Stomach (tissue), 9 donors: Measurements from ENCODE around the gene DLG2. TPM values are rescaled to one million over a fixed set of nuclear protein-coding genes. Genes with fewer than 3 reads are reported as not detected.
"Not testable (repeated sequence)": the region's sequence is repeated elsewhere in the genome, so short reads cannot be mapped to it uniquely, and the experiment has no call there.

ENCODE experiments used
- DNase-seq, 2 donors: peaks; one replicate each; pipeline versions ENCODE4 v3.0.0 to v3.0.0-alpha.2; 2013 to 2019
- H3K27ac ChIP-seq, 5 donors: fragments of 200-600 bp in 4 of 5; sonication (generic) in 4 of 5; one replicate each; pipeline ENCODE4 v1.5.1; 2013 to 2019; ENCODE audit warnings: mild to moderate bottlenecking in 1 of 5, moderate library complexity in 1 of 5
- H3K27me3 ChIP-seq, 3 donors: fragments of 200-600 bp; sonication (generic); one replicate each; pipeline ENCODE4 v1.5.1; 2017 to 2019; ENCODE audit warnings: mixed run types in 1 of 3
- H3K36me3 ChIP-seq, 4 donors: fragments of 200-600 bp; sonication (generic); 1 replicate in 3 of 4; 2 replicates in 1 of 4; pipeline ENCODE4 v1.5.1; 2016 to 2019
- H3K4me1 ChIP-seq, 4 donors: fragments of 200-600 bp; sonication (generic); one replicate each; pipeline ENCODE4 v1.5.1; 2016 to 2019
- H3K4me3 ChIP-seq, 4 donors: fragments of 200-600 bp; sonication (generic) in 3 of 4; one replicate each; pipeline ENCODE4 v1.5.1; 2016 to 2019; ENCODE audit warnings: mild to moderate bottlenecking in 1 of 4
- H3K9me3 ChIP-seq, 4 donors: fragments of 200-600 bp; sonication (generic); one replicate each; pipeline ENCODE4 v1.5.1; 2016 to 2019
- CTCF ChIP-seq, 7 experiments: fragments of 450-650 bp in 4 of 7; fragments of 200-600 bp in 3 of 7; sonication (generic) in 3 of 7; IDR thresholded peaks; one replicate each; pipeline ENCODE4 v1.5.1; 2016 to 2019; ENCODE audit warnings: antibody characterized with exemption in 7 of 7, control low read depth in 2 of 7, mild to moderate bottlenecking in 1 of 7
- EP300 ChIP-seq: sonication (generic); formaldehyde crosslinking; IDR thresholded peaks from one replicate; pipeline ENCODE4 v1.6.1; 2017; ENCODE audit warnings: antibody characterized with exemption
- POLR2A ChIP-seq, 4 donors: fragments of 450-650 bp; IDR thresholded peaks; one replicate each; pipeline ENCODE4 v1.6.1; 2016; ENCODE audit warnings: antibody characterized with exemption in 4 of 4, control low read depth in 2 of 4, mild to moderate bottlenecking in 1 of 4, moderate library complexity in 1 of 4
- POLR2AphosphoS5 ChIP-seq, 3 donors: sonication (generic); formaldehyde crosslinking; IDR thresholded peaks; one replicate each; pipeline ENCODE4 v1.6.1; 2016; ENCODE audit warnings: antibody characterized with exemption in 3 of 3
- WGBS, 5 donors: extraction: QIAGEN DNeasy Blood & Tissue Kit in 3 of 5; methylation state at CpG; one replicate each; pipeline versions ENCODE4 v1.1.5 to v1.1.7; 2013 to 2018; 5-methylcytosine and 5-hydroxymethylcytosine counted together
- intact Hi-C: fragments of 100-400 bp; cut with DNase I; formaldehyde crosslinking; loops from one replicate; pipeline ENCODE4 v1.15.1; 2023; ENCODE audit warnings: low total_unique reads
- polyA plus RNA-seq, 3 donors: library from polyadenylated mRNA; stranded (reverse); fragments of 200-250 nt; gene quantifications; one replicate each; pipeline ENCODE4 v1.2.3, GENCODE V29; 2013
- total RNA-seq, 5 donors: library from RNA; depleted of rRNA; stranded (reverse); fragments of >200 nt; gene quantifications; one replicate each; pipeline versions ENCODE4 v1.1.0 to v1.2.3, GENCODE V29; 2014 to 2016
- donor health status: healthy with polysubstance abuse.
- donor health status: Bipolar disorder and iron deficiency.
- donor health status: healthy.

Gene DLG2
- total and polyA plus RNA-seq, 8 donors = 1.3 to 19.1 (median 3.5) TPM

- Histone ChIP-seq H3K36me3 (no peaks in the 10 kb centered on the region), H3K9me3 (no peaks in the 10 kb centered on the region), H3K27ac (no peak overlapping the region), H3K27me3 (no peaks in the 10 kb centered on the region), H3K4me3 (no peak overlapping the region), H3K4me1 (no peaks in the 10 kb centered on the region)
- WGBS, 5 donors = 66 to 72% (median 69%) methylated on average over 4 of the region's 4 CpGs
- no peak for TF ChIP-seq POLR2A (IDR thresholded peaks at IDR 0.05)
- no peak for TF ChIP-seq EP300
- TF ChIP-seq CTCF (IDR thresholded peaks at IDR 0.05) = no peak
- no peak for TF ChIP-seq POLR2AphosphoS5 (IDR thresholded peaks at IDR 0.05)
- no peak for DNase-seq
- intact Hi-C loops = no loop called here
Observed at GRCh38 chr11:83441171-83441570, 2186.0 kb downstream of the DLG2 start.

GRCh38 chr11:83438438-83438837 is 2188.7 kb downstream of the DLG2 start:
- no peak overlapping the region for H3K4me3 ChIP-seq
- no peaks in the 10 kb centered on the region for H3K4me1 ChIP-seq
- no peaks in the 10 kb centered on the region for H3K9me3 ChIP-seq
- intact Hi-C loops = no loop called here
- 30 to 71% (median 55%) methylated on average over 2 of the region's 2 CpGs for WGBS, 5 donors
- H3K36me3 ChIP-seq = no peaks in the 10 kb centered on the region
- no peak overlapping the region for H3K27ac ChIP-seq
- TF ChIP-seq CTCF (IDR thresholded peaks at IDR 0.05) (no peak), POLR2AphosphoS5 (IDR thresholded peaks at IDR 0.05) (no peak), EP300 (no peak), POLR2A (IDR thresholded peaks at IDR 0.05) (no peak)
- no peak for DNase-seq
- no peaks in the 10 kb centered on the region for H3K27me3 ChIP-seq

GRCh38 chr11:83437939-83438338 is 2189.2 kb downstream of the DLG2 start:
- Histone ChIP-seq H3K27me3 (no peaks in the 10 kb centered on the region), H3K9me3 (no peaks in the 10 kb centered on the region), H3K4me3 (no peak overlapping the region), H3K36me3 (no peaks in the 10 kb centered on the region), H3K27ac (no peak overlapping the region), H3K4me1 (no peaks in the 10 kb centered on the region)
- no peak for DNase-seq
- intact Hi-C loops = no loop called here
- WGBS, 5 donors = 72 to 83% (median 78%) methylated on average over 3 to 4 of the region's 4 CpGs
- no peak for TF ChIP-seq CTCF (IDR thresholded peaks at IDR 0.05)
- no peak for TF ChIP-seq POLR2AphosphoS5 (IDR thresholded peaks at IDR 0.05)
- no peak for TF ChIP-seq EP300
- TF ChIP-seq POLR2A (IDR thresholded peaks at IDR 0.05) = no peak

- Histone ChIP-seq H3K27ac (no peak overlapping the region), H3K27me3 (no peaks in the 10 kb centered on the region), H3K4me3 (no peak overlapping the region), H3K4me1 (no peaks in the 10 kb centered on the region), H3K36me3 (no peaks in the 10 kb centered on the region), H3K9me3 (no peaks in the 10 kb centered on the region)
- DNase-seq = no peak
- no peak for TF ChIP-seq POLR2A (IDR thresholded peaks at IDR 0.05)
- no peak for TF ChIP-seq EP300
- TF ChIP-seq CTCF (IDR thresholded peaks at IDR 0.05) = no peak
- TF ChIP-seq POLR2AphosphoS5 (IDR thresholded peaks at IDR 0.05) = no peak
- intact Hi-C loops = no loop called here
- 84 to 91% (median 85%) methylated on average over 3 of the region's 3 CpGs for WGBS, 5 donors
Observed at GRCh38 chr11:83436855-83437254, 2190.3 kb downstream of the DLG2 start.

- 72 to 79% (median 74%) methylated on average over 6 of the region's 6 CpGs for WGBS, 5 donors
- not testable (repeated sequence) for H3K4me3 ChIP-seq
Observed at GRCh38 chr11:83434812-83435211, 2192.3 kb downstream of the DLG2 start.

More at GRCh38 chr11:83434812-83435211, 2192.3 kb downstream of the DLG2 start:
- intact Hi-C loops, H3K27me3 ChIP-seq, H3K27ac ChIP-seq, H3K4me1 ChIP-seq, DNase-seq, H3K36me3 ChIP-seq, H3K9me3 ChIP-seq: not testable (repeated sequence)
